ENCODE results near the gene RCN2.
"Not testable (repeated sequence)": the region's sequence is repeated elsewhere in the genome, so short reads cannot be mapped to it uniquely, and the experiment has no call there.

The RCN2 gene

DNA sequence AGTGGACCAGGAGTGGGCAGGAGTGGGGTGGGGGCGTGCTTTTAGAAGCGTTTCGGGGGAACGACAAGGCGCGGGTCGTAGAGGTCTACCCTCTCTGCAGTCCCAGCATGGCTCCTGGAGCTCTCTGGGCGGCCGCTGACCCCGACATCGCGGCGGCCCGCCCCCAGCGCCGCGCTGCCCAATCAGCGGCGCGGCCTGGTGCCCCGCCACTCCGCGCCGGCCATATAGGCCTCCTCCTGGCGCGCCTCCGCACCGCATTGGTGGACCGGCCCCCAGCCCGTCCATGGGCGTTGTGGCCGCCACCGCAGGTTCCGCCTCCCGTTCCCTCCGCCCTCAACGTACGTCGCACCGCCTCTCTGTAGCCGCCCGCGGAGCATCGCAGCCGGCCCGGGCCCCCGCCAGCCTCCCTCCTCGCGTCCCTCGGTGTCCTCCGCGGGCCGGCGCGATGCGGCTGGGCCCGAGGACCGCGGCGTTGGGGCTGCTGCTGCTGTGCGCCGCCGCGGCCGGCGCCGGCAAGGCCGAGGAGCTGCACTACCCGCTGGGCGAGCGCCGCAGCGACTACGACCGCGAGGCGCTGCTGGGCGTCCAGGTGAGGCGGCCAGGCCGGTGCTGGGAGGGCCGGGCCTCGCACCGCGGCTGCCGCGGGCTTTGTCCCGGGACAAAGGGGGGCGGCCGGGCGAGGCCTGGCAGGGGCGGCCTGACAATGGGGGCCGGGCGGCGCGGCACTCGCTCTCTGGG, at the start of gene RCN2:
RCN2 (plus strand) TSS at position 353 of the 738 bp plus-strand sequence; CDS start at position 446, 93 bp downstream.
- DNase-seq (ENCODE audit: low read depth) = peak; percentile 94

GRCh38 chr15:76885212-76885611, 46.3 kb upstream of the RCN2 start:
- DNase-seq (ENCODE audit: low read depth) = no peak

- DNase-seq (ENCODE audit: low read depth) = not testable (repeated sequence)
These were observed 44.0 kb upstream of the RCN2 start for GRCh38 chr15:76887280-76888141.

- not testable (repeated sequence) for DNase-seq (ENCODE audit: low read depth)
These were observed 38.7 kb upstream of the RCN2 start for GRCh38 chr15:76892836-76893235.

GRCh38 chr15:76894174-76894573, 37.4 kb upstream of the RCN2 start:
- no peak for DNase-seq (ENCODE audit: low read depth)

DNA sequence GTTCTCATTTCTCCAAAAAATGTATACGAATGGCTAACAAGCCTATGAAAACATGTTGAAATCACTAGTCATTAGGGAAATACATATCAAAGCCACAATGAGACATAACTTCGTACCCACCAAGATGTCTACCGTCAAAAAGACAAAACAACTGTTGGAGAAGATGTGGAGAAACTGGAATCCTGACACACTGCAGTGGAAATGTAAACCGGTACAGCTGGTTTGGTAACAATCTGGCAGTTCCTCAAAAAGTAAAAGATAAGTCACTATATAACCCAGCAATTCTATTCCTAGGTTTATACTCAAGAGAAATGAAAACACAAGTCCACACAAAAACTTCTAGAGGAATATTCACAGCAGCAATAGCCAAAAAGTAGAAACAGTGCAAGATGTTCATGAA, 33.4 kb upstream of the RCN2 start:
- no peak for DNase-seq (ENCODE audit: low read depth)

DNA sequence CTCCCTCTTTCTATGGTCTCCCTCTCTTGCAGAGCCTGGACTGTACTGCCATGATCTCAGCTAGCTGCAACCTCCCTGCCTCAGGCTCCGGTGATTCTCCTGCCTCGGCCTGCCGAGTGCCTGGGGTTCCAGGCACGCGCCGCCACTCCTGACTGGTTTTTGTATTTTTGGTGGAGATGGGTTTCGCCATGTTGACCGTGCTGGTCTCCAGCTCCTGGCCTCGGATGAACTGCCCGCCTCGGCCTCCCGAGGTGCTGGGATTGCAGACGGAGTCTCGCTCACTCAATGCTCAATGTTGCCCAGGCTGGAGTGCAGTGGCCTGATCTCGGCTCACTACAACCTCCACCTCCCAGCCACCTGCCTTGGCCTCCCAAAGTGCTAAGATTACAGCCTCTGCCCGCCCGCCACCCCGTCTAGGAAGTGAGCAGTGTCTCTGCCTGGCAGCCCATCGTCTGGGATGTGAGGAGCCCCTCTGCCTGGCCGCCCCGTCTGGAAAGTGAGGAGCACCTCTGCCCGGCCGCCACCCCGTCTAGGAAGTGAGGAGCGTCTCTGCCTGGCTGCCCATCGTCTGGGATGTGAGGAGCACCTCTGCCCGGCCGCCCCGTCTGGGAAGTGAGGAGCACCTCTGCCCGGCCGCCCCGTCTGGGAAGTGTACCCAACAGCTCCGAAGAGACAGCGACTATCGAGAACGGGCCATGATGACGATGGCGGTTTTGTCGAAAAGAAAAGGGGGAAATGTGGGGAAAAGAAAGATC, 32.2 kb upstream of the RCN2 start:
- not testable (repeated sequence) for DNase-seq (ENCODE audit: low read depth)

DNA sequence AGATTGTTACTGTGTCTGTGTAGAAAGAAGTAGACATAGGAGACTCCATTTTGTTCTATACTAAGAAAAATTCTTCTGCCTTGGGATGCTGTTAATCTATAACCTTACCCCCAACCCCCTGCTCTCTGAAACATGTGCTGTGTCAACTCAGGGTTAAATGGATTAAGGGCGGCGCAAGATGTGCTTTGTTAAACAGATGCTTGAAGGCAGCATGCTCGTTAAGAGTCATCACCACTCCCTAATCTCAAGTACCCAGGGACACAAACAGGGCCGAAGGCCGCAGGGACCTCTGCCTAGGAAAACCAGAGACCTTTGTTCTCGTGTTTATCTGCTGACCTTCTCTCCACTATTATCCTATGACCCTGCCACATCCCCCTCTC, 31.6 kb upstream of the RCN2 start:
- DNase-seq (ENCODE audit: low read depth) = not testable (repeated sequence)

- no peak for DNase-seq (ENCODE audit: low read depth)
These were observed 29.6 kb upstream of the RCN2 start for GRCh38 chr15:76901965-76902364.

GRCh38 chr15:76903251-76903681, 28.3 kb upstream of the RCN2 start:
- peak; percentile 61 for DNase-seq (ENCODE audit: low read depth)

- DNase-seq (ENCODE audit: low read depth) = peak; percentile 42
These were observed 27.0 kb upstream of the RCN2 start for GRCh38 chr15:76904461-76905012.

GRCh38 chr15:76905013-76905839, 26.3 kb upstream of the RCN2 start, which contains the start of gene SCAPER:
Gene SCAPER, minus strand, starts transcription at chr15:76905340. Its CDS starts 21,523 bp downstream, at chr15:76883817.
- peak; percentile 87 for DNase-seq (ENCODE audit: low read depth)

GRCh38 chr15:76905855-76906254, 25.7 kb upstream of the RCN2 start:
- DNase-seq (ENCODE audit: low read depth) = no peak

- no peak for DNase-seq (ENCODE audit: low read depth)
These were observed 19.1 kb upstream of the RCN2 start for GRCh38 chr15:76912430-76912829.

DNA sequence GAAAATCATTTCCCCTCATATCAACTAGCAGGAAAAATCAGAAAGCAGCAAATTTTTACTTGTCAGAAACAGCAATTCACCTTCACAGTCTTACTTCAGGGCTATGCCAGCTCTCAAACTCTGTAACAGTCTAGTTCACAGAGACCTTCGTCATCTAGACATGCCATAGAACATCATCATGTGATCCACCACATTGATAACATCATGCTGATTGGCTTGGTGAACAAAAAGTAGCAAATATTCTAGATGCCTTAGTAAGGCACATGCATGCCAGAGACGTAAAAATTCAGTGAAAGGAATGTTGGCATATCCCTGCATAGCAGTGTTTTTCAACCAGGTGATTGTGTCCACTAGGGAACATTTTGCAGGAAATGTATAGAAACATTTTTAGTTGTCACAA, 17.8 kb upstream of the RCN2 start:
- no peak for DNase-seq (ENCODE audit: low read depth)

GRCh38 chr15:76916369-76916768, 15.2 kb upstream of the RCN2 start:
- no peak for DNase-seq (ENCODE audit: low read depth)

- DNase-seq (ENCODE audit: low read depth) = no peak
These were observed 3.3 kb upstream of the RCN2 start for GRCh38 chr15:76928201-76928600.

- no peak for DNase-seq (ENCODE audit: low read depth)
These were observed 2.4 kb upstream of the RCN2 start for GRCh38 chr15:76929011-76929760.

DNA sequence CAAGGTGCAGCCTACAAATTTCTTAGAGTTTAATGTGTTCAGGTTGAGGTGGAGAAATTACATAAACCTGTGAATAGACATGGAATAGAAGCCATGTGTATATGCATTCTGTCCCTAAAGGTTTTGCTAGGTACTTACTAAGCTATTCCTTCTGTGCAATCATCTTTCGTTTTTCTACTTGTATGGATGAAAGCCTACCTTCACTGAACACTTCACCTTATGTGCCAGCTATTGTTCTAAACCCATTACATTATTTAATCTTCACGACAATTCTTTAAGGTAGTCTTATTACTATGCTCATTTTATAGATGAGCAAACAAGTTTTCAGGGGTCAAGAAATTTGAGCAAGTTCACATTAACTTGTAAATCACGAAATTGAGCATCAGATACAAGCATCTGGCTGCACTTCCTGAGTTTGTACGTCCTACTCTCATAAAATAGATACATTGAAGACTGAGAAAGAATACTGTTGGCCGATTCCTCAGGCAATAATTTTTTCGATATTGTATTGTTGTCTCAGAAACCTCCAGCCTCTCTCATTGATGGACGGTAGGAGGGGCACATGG, 635 bp upstream of the RCN2 start:
- DNase-seq (ENCODE audit: low read depth) = peak; percentile 6
